NCI-H1694 (cell line): ENCODE data around the gene DNAH9.

Experiments used
- DNase-seq: peaks from one replicate; lab custom pipeline; 2025; lab: John Stamatoyannopoulos, UW

DNAH9 gene

GRCh38 chr17:11852231-11852630 is 254.0 kb downstream of the DNAH9 start:
- DNase-seq: no peak

DNA sequence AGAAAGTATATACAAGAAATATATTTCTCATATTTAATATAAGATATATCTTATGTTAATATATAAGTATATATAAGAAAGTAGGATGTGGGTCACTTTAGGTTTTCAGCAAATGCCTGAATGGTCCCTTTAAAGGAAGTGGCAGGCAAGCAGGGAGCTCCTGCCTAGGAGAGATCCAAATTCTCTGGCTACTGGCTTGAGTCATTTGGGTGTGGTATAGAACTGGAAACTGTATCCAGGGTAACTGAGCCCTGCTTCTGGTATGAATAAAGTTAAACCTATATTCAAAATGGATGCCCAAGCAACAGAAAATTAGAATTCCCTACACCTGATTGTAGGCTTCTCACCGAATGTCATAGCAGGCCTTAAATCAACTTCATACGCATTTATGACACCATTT is 254.6 kb downstream of the DNAH9 start:
- DNase-seq: no peak

GRCh38 chr17:11853321-11854151 is 255.3 kb downstream of the DNAH9 start:
- no peak for DNase-seq

DNA sequence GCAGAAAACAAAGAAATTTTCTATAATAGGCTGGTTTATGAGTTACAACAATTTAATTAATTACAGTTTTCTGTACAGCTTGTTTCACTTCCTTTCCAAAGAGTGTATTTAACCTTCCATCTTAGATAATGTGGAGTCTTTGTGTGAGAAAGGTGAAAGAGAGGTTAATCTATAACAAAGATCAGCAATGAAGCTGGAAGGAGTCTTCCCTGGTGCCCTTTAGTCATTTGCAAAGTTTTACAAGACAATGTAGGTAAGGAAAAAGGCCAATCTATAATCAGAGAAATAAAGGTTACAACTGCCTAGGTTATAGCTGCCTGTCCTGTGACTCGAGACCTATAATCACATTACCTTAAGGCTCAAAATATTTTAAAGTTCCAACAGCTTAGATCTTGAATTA is 257.0 kb downstream of the DNAH9 start:
- no peak for DNase-seq

DNA sequence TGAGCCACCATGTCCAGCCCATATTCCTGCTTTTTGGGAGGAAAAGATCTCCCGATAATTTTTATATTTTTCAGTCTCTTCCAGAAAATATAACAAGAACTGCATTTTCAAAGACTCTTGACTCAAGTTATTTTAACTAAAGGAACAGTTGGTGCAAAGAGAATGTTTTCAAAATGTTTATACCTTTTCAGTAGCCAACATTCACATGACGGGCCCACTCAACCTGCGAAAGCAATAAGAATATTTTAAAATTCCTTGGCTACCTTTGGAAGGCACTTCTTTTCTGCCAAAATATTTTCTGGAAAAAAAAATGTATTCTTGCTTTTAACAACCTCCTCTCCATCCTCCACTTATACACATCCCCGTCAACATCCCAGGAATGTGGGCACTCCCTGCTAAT is 258.7 kb downstream of the DNAH9 start:
- DNase-seq: no peak

- no peak for DNase-seq
Measured at GRCh38 chr17:11869680-11870394, 271.6 kb downstream of the DNAH9 start.

GRCh38 chr17:11871773-11872172 is 273.5 kb downstream of the DNAH9 start:
- DNase-seq: no peak

- DNase-seq: no peak
Measured at GRCh38 chr17:11874756-11875155, 276.5 kb downstream of the DNAH9 start.

GRCh38 chr17:11880714-11881113 is 282.4 kb downstream of the DNAH9 start:
- DNase-seq: no peak

- DNase-seq: no peak
Measured at GRCh38 chr17:11882716-11883115, 284.4 kb downstream of the DNAH9 start.

DNA sequence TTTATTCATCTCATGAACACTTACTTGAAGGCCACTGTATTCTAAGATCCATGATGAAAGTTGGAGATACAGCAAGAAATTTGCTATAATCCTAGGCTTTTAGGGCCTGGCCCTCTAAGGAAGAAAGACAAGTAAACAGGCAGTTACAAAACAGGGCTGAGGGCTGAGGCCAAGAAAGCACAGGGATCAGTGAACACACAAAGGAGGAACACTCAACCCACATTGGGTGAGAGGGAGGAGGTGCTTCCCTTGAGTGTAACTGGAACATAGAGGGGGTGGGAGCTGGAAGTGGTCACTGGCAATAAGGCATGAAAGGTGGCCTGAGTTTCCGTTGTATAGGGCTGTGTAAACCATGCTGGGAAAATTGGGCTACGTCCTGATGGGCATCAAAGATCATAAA is 286.8 kb downstream of the DNAH9 start:
- DNase-seq: no peak

GRCh38 chr17:11889266-11889665 is 291.0 kb downstream of the DNAH9 start:
- no peak for DNase-seq

- DNase-seq: no peak
Measured at GRCh38 chr17:11893862-11894261, 295.6 kb downstream of the DNAH9 start.

DNA sequence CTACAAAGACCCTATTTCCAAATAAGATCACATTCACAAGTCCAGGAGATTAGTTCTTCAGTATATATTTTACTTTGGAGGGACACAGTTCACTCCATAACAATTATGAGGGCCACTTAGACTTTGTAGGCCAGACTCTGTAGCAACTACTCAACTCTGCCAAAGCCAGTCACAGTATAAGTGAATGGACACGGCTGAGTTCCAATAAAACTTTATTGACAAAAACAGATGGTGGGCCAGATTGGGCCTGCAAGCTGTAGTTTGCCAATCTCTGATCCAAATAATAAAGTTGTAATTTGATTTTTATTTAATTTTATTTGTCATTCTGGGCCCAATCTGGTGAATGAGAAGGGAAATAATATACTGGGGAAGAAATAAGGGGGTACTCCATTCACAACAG is 297.9 kb downstream of the DNAH9 start:
- DNase-seq: no peak

DNA sequence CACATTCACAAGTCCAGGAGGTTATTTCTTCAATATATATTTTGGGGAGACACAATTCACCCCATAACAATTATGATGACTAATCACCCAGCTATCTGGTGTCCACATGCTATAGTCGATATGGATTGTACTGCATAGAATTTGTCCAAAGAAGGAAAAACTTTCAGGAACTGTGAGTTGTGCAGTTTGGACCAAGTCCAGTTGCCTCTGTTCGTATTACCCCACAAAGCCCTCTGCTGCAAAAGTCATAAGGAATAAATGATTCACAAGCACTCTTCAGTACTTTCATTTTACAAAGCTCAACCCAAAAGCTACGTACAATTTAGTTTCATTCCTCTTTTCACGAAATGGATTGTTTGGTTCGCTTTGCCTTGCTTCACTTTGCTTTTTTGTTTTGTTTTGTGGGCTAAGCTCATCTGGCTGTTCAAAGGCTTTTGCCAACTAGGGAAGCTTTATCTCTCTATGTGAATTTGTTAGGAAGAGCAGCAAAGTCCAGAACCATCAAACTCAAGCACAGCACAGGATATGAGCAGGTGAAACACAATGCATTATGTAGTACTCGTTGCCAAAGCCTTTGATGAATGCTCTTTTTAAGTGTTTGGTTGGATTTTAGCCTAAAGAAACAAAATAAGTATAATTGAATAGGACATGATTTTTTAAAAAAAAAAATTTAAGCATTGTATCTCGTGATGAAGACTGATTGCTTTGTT is 300.4 kb downstream of the DNAH9 start:
- DNase-seq: no peak

GRCh38 chr17:11899537-11899942 is 301.3 kb downstream of the DNAH9 start:
- no peak for DNase-seq

- DNase-seq: no peak
Measured at GRCh38 chr17:11900041-11900476, 301.8 kb downstream of the DNAH9 start.

- DNase-seq: no peak
Measured at GRCh38 chr17:11900655-11901054, 302.4 kb downstream of the DNAH9 start.

DNA sequence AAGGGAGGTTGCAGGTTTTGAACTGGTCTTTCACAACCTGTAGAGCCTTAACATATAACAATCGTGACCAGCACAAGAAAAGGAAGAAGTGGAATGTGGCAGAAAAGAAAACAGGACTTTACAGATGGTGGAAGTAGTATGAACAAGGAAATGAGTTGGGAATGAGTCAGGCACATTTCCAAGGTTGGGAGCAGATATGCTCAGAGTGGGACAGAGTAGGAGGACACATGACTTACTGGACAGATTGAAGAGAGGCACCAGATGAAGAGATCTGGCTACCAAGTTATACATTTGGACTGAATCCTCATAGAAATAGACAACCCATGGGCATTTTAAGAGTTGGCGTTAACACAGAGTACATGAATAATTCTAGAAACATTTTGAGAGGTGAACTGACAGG is 303.7 kb downstream of the DNAH9 start:
- DNase-seq: no peak

GRCh38 chr17:11908711-11909146 is 310.5 kb downstream of the DNAH9 start:
- no peak for DNase-seq

DNA sequence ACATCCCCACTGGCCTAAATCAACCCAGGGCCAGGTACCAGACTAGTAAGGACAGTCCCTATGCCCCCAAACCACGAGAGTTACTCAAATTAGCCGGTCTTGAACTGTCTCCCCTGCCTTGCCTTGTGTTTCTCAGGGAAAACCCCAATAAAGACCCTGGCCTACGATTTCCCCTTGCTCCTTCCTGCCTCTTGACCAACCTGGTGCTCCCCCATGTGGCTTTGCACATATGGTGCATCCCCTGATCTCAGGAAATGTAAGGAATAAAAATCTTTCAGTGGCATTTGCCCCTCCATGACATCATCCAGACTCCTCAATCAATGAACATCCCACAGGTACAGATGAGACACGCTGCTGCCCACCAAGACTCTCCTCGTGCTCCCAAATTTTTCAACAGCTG is 311.1 kb downstream of the DNAH9 start:
- no peak for DNase-seq

DNA sequence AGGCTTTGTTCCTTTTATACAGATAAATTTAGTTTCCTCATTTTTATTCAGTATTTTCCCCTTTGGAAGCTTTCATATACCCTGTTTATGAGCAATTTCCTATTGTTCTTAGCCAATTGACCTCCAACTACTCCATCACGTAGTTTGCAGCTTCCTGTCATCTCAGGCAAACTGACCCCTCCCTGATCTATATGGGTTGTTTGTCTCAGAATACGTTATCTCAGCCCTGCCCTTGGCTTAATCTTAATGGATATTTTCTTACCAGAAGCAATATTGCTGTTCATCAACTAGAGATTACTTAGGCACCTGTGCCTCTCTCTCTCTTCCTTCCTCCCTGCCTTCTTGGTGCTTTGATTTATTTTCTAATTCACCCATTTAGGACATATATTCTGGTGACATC is 317.8 kb downstream of the DNAH9 start:
- no peak for DNase-seq

- no peak for DNase-seq
Measured at GRCh38 chr17:11917415-11917814, 319.1 kb downstream of the DNAH9 start.
